Measurements from ENCODE around the gene AP2A2. TPM values are rescaled to one million over a fixed set of nuclear protein-coding genes. Genes with fewer than 3 reads are reported as not detected.

The AP2A2 gene
- total RNA-seq, 1 donor: 50.7 TPM

DNA sequence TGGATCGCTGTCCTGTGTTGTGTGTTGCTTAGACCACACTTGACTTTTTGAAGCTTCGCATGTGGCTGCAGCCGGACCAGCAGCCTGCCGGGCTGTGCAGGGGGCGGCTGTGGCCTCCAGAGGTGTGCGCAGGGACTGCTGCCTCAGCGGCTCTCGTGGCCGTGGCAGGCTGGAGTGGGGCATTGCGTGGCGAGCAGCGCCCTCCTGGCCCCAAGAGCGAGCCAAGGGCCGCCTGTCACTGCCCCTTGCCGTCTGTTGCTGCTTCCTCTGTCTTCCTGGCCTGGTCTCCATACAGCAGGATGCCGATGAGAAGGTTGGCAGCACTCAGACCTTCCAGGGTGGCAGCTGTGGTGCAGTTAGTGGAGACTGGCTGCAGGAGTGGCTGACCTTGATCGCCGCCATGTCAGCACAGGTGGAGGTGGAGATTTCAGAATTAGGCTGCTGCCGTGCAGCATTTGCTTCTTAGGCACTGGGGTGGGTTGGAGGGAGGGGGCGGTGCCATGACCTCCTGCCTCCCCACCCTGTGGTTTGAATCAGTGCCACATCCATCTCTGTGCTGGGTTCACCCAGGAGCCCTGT is 76.8 kb downstream of the AP2A2 start:
- H3K36me3 ChIP-seq (ENCODE audit: insufficient read depth, low read length): peaks cover 20% of the 10 kb centered on the region
- no peak for TF ChIP-seq CTCF (IDR thresholded peaks at IDR 0.05; ENCODE audit: extremely low read depth, low read depth, low read length)
- no peak overlapping the region for H3K27ac ChIP-seq (ENCODE audit: low read depth, low read length)
- H3K4me2 ChIP-seq (ENCODE audit: insufficient read depth, low read length): no peak overlapping the region
- no peak for DNase-seq (ENCODE audit: insufficient read length, low spot score, missing footprints)
- H3K79me2 ChIP-seq (ENCODE audit: insufficient read depth, low read length): peaks cover 8% of the 10 kb centered on the region
- no peaks in the 10 kb centered on the region for H3K4me1 ChIP-seq (ENCODE audit: insufficient read depth, low read length)
- peaks cover 13% of the 10 kb centered on the region for H4K20me1 ChIP-seq (ENCODE audit: insufficient read depth, low read length)
- no peak overlapping the region for H2AFZ ChIP-seq (ENCODE audit: low read length)
- H3K27me3 ChIP-seq (ENCODE audit: insufficient read depth, low read length): no peaks in the 10 kb centered on the region
- no peak overlapping the region for H3K4me3 ChIP-seq (ENCODE audit: insufficient read depth, low read length)
- no peaks in the 10 kb centered on the region for H3K9me3 ChIP-seq (ENCODE audit: low read depth, low read length)

GRCh38 chr11:1003159-1003558 is 77.5 kb downstream of the AP2A2 start:
- no peak overlapping the region for H3K4me3 ChIP-seq (ENCODE audit: insufficient read depth, low read length)
- H2AFZ ChIP-seq (ENCODE audit: low read length): no peak overlapping the region
- peaks cover 22% of the 10 kb centered on the region for H3K36me3 ChIP-seq (ENCODE audit: insufficient read depth, low read length)
- H3K9me3 ChIP-seq (ENCODE audit: low read depth, low read length): no peaks in the 10 kb centered on the region
- no peak for TF ChIP-seq CTCF (IDR thresholded peaks at IDR 0.05; ENCODE audit: extremely low read depth, low read depth, low read length)
- H3K4me2 ChIP-seq (ENCODE audit: insufficient read depth, low read length): no peak overlapping the region
- no peaks in the 10 kb centered on the region for H3K27me3 ChIP-seq (ENCODE audit: insufficient read depth, low read length)
- no peak for DNase-seq (ENCODE audit: insufficient read length, low spot score, missing footprints)
- no peak overlapping the region for H3K27ac ChIP-seq (ENCODE audit: low read depth, low read length)
- peaks cover 8% of the 10 kb centered on the region for H3K79me2 ChIP-seq (ENCODE audit: insufficient read depth, low read length)
- peaks cover 13% of the 10 kb centered on the region for H4K20me1 ChIP-seq (ENCODE audit: insufficient read depth, low read length)
- no peaks in the 10 kb centered on the region for H3K4me1 ChIP-seq (ENCODE audit: insufficient read depth, low read length)

GRCh38 chr11:1005928-1006327 is 80.3 kb downstream of the AP2A2 start:
- H3K4me3 ChIP-seq (ENCODE audit: insufficient read depth, low read length): no peak overlapping the region
- peaks cover 8% of the 10 kb centered on the region for H3K79me2 ChIP-seq (ENCODE audit: insufficient read depth, low read length)
- H3K4me1 ChIP-seq (ENCODE audit: insufficient read depth, low read length): no peaks in the 10 kb centered on the region
- H3K27ac ChIP-seq (ENCODE audit: low read depth, low read length): no peak overlapping the region
- no peak overlapping the region for H3K4me2 ChIP-seq (ENCODE audit: insufficient read depth, low read length)
- no peak for TF ChIP-seq CTCF (IDR thresholded peaks at IDR 0.05; ENCODE audit: extremely low read depth, low read depth, low read length)
- no peak for DNase-seq (ENCODE audit: insufficient read length, low spot score, missing footprints)
- no peaks in the 10 kb centered on the region for H3K9me3 ChIP-seq (ENCODE audit: low read depth, low read length)
- peaks cover 13% of the 10 kb centered on the region for H4K20me1 ChIP-seq (ENCODE audit: insufficient read depth, low read length)
- no peak overlapping the region for H2AFZ ChIP-seq (ENCODE audit: low read length)
- peaks cover 38% of the 10 kb centered on the region for H3K36me3 ChIP-seq (ENCODE audit: insufficient read depth, low read length)
- no peaks in the 10 kb centered on the region for H3K27me3 ChIP-seq (ENCODE audit: insufficient read depth, low read length)

DNA sequence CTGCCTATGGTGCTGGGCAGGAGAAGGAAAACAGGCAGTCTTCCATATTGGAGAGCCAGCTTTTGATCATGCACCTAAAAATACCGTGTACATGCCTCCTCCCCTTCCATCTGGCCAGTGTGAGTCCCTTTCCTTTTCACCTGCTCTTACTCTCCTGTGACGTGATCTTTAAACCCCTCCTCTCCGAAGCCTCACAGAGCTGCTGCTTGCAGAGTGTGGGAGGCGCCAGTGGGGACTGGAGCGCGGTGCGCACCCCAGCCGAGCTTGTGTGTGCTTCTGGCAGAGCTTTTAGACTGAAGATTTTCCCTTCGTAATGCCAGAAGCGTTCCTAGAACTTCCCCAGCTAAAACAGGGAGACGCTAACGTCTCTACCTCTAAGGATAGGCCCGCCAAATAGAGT is 81.1 kb downstream of the AP2A2 start:
- Histone ChIP-seq H3K36me3 (ENCODE audit: insufficient read depth, low read length) (peaks cover 41% of the 10 kb centered on the region), H4K20me1 (ENCODE audit: insufficient read depth, low read length) (peaks cover 13% of the 10 kb centered on the region)
- no peak for TF ChIP-seq CTCF (IDR thresholded peaks at IDR 0.05; ENCODE audit: extremely low read depth, low read depth, low read length)

More for the DNA sequence above, 81.1 kb downstream of the AP2A2 start:
- no peaks in the 10 kb centered on the region for H3K9me3 ChIP-seq (ENCODE audit: low read depth, low read length)
- no peak overlapping the region for H2AFZ ChIP-seq (ENCODE audit: low read length)
- no peaks in the 10 kb centered on the region for H3K27me3 ChIP-seq (ENCODE audit: insufficient read depth, low read length)
- no peaks in the 10 kb centered on the region for H3K4me1 ChIP-seq (ENCODE audit: insufficient read depth, low read length)
- peaks cover 6% of the 10 kb centered on the region for H3K79me2 ChIP-seq (ENCODE audit: insufficient read depth, low read length)
- H3K4me3 ChIP-seq (ENCODE audit: insufficient read depth, low read length): no peak overlapping the region
- no peak overlapping the region for H3K27ac ChIP-seq (ENCODE audit: low read depth, low read length)
- no peak for DNase-seq (ENCODE audit: insufficient read length, low spot score, missing footprints)
- H3K4me2 ChIP-seq (ENCODE audit: insufficient read depth, low read length): no peak overlapping the region
